Measurements from ENCODE around the gene SPOCD1. TPM values are rescaled to one million over a fixed set of nuclear protein-coding genes. Genes with fewer than 3 reads are reported as not detected.
A peak's percentile ranks its signal among the peaks of the same experiment; 100 is the strongest.

SPOCD1 gene
- total and polyA plus RNA-seq, 4 experiments from 2014 or later: 0.61 to 0.94 TPM; not detected in 2

DNA sequence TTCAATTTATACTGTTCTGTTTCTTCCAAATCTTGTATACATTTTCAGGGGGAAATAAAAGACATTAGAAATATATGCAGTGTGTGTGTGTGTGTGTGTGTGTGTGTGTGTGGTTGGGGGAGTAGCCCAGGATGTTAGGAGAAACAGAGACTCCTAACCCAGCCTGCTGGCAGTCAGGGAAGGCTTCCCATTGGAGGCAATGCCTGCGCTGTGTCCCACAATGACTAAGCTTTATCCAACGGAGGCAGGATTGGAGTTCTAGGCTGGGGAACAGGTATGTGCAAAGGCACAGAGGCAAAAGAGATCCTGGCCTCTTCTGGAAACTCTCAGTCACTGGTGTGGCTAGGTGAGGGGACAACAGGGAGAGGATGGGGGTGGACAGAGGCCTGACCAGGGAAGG lies 35.2 kb downstream of the SPOCD1 start:
- no peaks in the 10 kb centered on the region for H3K36me3 ChIP-seq (ENCODE audit: insufficient read depth, low read length)
- CTCF ChIA-PET (ENCODE audit: partially characterized antibody): no interaction called here
- intact Hi-C loops (cut with micrococcal nuclease): no loop called here
- H3K27me3 ChIP-seq (ENCODE audit: insufficient read depth, low read length): peaks cover 8% of the 10 kb centered on the region
- DNase-seq: no peak
- H3K27me3 Mint-ChIP-seq: peaks cover 10 to 15% of the 10 kb centered on the region in 2 donors
- peaks cover 0 to 2% (median 0%) of the 10 kb centered on the region in 8 donors for H3K9me3 Mint-ChIP-seq
- no peaks in the 10 kb centered on the region for H3K9me3 ChIP-seq (ENCODE audit: control insufficient read depth in 1 of 2, low read length in 2 of 2)
- H3K4me1 ChIP-seq (ENCODE audit: insufficient read depth, low read length): no peaks in the 10 kb centered on the region
- POLR2A ChIA-PET (ENCODE audit: partially characterized antibody): interaction anchor here (0.9 to 1.2 kb wide), 2 partner anchors 9 to 11 kb away, joined by 4 read pairs; no protein-coding TSS in a partner anchor
- H3K36me3 Mint-ChIP-seq: no peaks in the 10 kb centered on the region
- H3K4me3 Mint-ChIP-seq: no peak overlapping the region
- H3K27ac ChIP-seq (ENCODE audit: low read depth, low read length): no peak overlapping the region
- H3K4me3 ChIP-seq (ENCODE audit: low read length in 2 of 2): no peak overlapping the region
- H3K27ac Mint-ChIP-seq: peak overlapping the region in 1 of 7 donors; percentile 72
- H3K4me1 Mint-ChIP-seq: no peaks in the 10 kb centered on the region

DNA sequence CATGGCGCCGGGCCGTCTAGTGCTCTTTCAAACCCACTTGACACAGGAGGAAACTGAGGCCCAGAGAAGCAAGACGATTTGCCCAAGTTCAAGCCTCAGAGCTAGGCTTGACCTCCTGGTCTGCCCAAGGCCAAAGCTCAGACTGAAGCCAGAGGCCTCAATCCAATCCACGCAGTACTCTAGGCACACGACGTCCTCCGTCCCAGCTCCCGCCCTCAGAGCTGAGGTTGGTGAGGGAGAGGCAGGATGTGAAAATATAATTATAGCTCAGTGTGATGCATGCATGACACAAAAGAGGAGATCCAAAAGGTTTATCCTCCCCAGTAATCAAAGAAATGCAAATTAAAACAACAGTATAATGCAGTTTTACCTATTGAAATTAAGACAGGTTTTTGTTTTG lies 36.1 kb downstream of the SPOCD1 start:
- Histone ChIP-seq H3K27ac (ENCODE audit: low read depth, low read length) (no peak overlapping the region), H3K9me3 (ENCODE audit: control insufficient read depth in 1 of 2, low read length in 2 of 2) (no peaks in the 10 kb centered on the region), H3K36me3 (ENCODE audit: insufficient read depth, low read length) (no peaks in the 10 kb centered on the region), H3K4me1 (ENCODE audit: insufficient read depth, low read length) (no peaks in the 10 kb centered on the region), H3K4me3 (ENCODE audit: low read length in 2 of 2) (no peak overlapping the region), H3K27me3 (ENCODE audit: insufficient read depth, low read length) (peaks cover 12% of the 10 kb centered on the region)
- intact Hi-C loops (cut with micrococcal nuclease): no loop called here
- H3K4me3 Mint-ChIP-seq: no peak overlapping the region
- H3K27ac Mint-ChIP-seq: no peak overlapping the region
- DNase-seq: no peak
- no peaks in the 10 kb centered on the region for H3K4me1 Mint-ChIP-seq
- H3K27me3 Mint-ChIP-seq: peaks cover 10 to 15% of the 10 kb centered on the region in 2 donors
- CTCF ChIA-PET (ENCODE audit: partially characterized antibody): interaction anchor here (2.0 kb wide), 1 partner anchor 9 kb away, joined by 7 read pairs; no protein-coding TSS in a partner anchor
- H3K36me3 Mint-ChIP-seq: no peaks in the 10 kb centered on the region
- POLR2A ChIA-PET (ENCODE audit: partially characterized antibody): interaction anchor here (1.2 kb wide), 1 partner anchor 10 kb away, joined by 4 read pairs; no protein-coding TSS in a partner anchor
- peaks cover 0 to 2% (median 0%) of the 10 kb centered on the region in 8 donors for H3K9me3 Mint-ChIP-seq

GRCh38 chr1:31778763-31779488 lies 36.9 kb downstream of the SPOCD1 start:
- Histone ChIP-seq H3K36me3 (ENCODE audit: insufficient read depth, low read length) (no peaks in the 10 kb centered on the region), H3K27ac (ENCODE audit: low read depth, low read length) (no peak overlapping the region), H3K4me3 (ENCODE audit: low read length in 2 of 2) (no peak overlapping the region), H3K4me1 (ENCODE audit: insufficient read depth, low read length) (no peaks in the 10 kb centered on the region), H3K9me3 (ENCODE audit: control insufficient read depth in 1 of 2, low read length in 2 of 2) (no peaks in the 10 kb centered on the region), H3K27me3 (ENCODE audit: insufficient read depth, low read length) (peaks cover 12% of the 10 kb centered on the region)
- POLR2A ChIA-PET (ENCODE audit: partially characterized antibody): interaction anchor here (1.2 kb wide), 2 partner anchors 10 kb away, joined by 4 to 5 read pairs; no protein-coding TSS in a partner anchor
- no peak overlapping the region for H3K4me3 Mint-ChIP-seq
- intact Hi-C loops (cut with micrococcal nuclease): no loop called here
- no peaks in the 10 kb centered on the region for H3K36me3 Mint-ChIP-seq
- DNase-seq: no peak
- peaks cover 0 to under 1% (median 0%) of the 10 kb centered on the region in 4 donors for H3K4me1 Mint-ChIP-seq
- CTCF ChIA-PET (ENCODE audit: partially characterized antibody): interaction anchor here (1.6 to 2.0 kb wide), 2 partner anchors 10 to 16 kb away, joined by 3 to 7 read pairs; no protein-coding TSS in a partner anchor
- peaks cover 14 to 23% of the 10 kb centered on the region in 2 donors for H3K27me3 Mint-ChIP-seq
- peaks cover 0 to 2% (median 0%) of the 10 kb centered on the region in 8 donors for H3K9me3 Mint-ChIP-seq
- H3K27ac Mint-ChIP-seq: no peak overlapping the region

DNA sequence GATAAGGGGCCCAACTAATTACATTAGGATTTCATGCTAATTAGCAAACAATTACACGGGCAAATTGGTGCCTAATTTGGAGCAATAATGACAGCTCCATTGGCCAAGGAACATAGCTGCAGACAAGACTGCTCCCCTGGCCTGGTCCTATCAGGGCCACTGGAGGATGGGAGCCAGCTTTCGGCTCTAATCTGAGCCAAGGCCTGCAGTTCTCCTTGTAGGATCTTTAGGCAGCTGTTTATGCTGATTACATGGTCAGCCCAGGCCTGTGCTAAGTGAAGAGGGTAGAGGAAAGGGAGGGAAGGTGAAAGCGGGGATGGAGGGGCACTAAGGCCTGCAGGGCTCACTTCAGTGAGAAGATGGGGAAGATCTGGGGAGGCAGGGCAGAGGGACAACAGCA lies 39.3 kb downstream of the SPOCD1 start:
- H3K9me3 Mint-ChIP-seq: peaks cover 0 to 2% (median 0%) of the 10 kb centered on the region in 8 donors
- ChIA-PET POLR2A (ENCODE audit: partially characterized antibody) (interaction anchor here (1.3 kb wide), 1 partner anchor 16 kb away, joined by 3 read pairs; no protein-coding TSS in a partner anchor), CTCF (ENCODE audit: partially characterized antibody) (no interaction called here)
- peaks cover 21% of the 10 kb centered on the region for H3K4me1 ChIP-seq (ENCODE audit: insufficient read depth, low read length)
- intact Hi-C loops (cut with micrococcal nuclease): no loop called here
- H3K4me3 ChIP-seq (ENCODE audit: low read length in 2 of 2): no peak overlapping the region
- H3K27ac ChIP-seq (ENCODE audit: low read depth, low read length): no peak overlapping the region
- no peak overlapping the region for H3K27ac Mint-ChIP-seq
- peaks cover 16 to 30% of the 10 kb centered on the region in 2 donors for H3K27me3 Mint-ChIP-seq
- peak overlapping the region in 1 of 8 donors; percentile 18 for H3K4me3 Mint-ChIP-seq
- H3K27me3 ChIP-seq (ENCODE audit: insufficient read depth, low read length): peaks cover 16% of the 10 kb centered on the region
- DNase-seq: peak in 1 of 5 donors; percentile 9
- H3K9me3 ChIP-seq (ENCODE audit: control insufficient read depth in 1 of 2, low read length in 2 of 2): no peaks in the 10 kb centered on the region
- no peaks in the 10 kb centered on the region for H3K36me3 ChIP-seq (ENCODE audit: insufficient read depth, low read length)
- peaks cover 13 to 18% (median 16%) of the 10 kb centered on the region in 4 donors for H3K4me1 Mint-ChIP-seq
- no peaks in the 10 kb centered on the region for H3K36me3 Mint-ChIP-seq

- Mint-ChIP-seq H3K9me3 (peaks cover 0 to 2% (median 0%) of the 10 kb centered on the region in 8 donors), H3K27ac (no peak overlapping the region), H3K36me3 (no peaks in the 10 kb centered on the region), H3K27me3 (peaks cover 16 to 30% of the 10 kb centered on the region in 2 donors), H3K4me3 (no peak overlapping the region), H3K4me1 (peaks cover 17 to 23% (median 20%) of the 10 kb centered on the region in 4 donors)
- ChIA-PET CTCF (ENCODE audit: partially characterized antibody) (interaction anchor here (0.8 to 1.1 kb wide), 2 partner anchors 13 to 16 kb away, joined by 3 read pairs; no protein-coding TSS in a partner anchor), POLR2A (ENCODE audit: partially characterized antibody) (no interaction called here)
- intact Hi-C loops (cut with micrococcal nuclease): no loop called here
- no peaks in the 10 kb centered on the region for H3K9me3 ChIP-seq (ENCODE audit: control insufficient read depth in 1 of 2, low read length in 2 of 2)
- DNase-seq: no peak
- H3K4me1 ChIP-seq (ENCODE audit: insufficient read depth, low read length): peaks cover 24% of the 10 kb centered on the region
- no peak overlapping the region for H3K27ac ChIP-seq (ENCODE audit: low read depth, low read length)
- no peaks in the 10 kb centered on the region for H3K36me3 ChIP-seq (ENCODE audit: insufficient read depth, low read length)
- H3K27me3 ChIP-seq (ENCODE audit: insufficient read depth, low read length): peaks cover 16% of the 10 kb centered on the region
- no peak overlapping the region for H3K4me3 ChIP-seq (ENCODE audit: low read length in 2 of 2)
Observed at GRCh38 chr1:31776032-31776431, 39.8 kb downstream of the SPOCD1 start.

DNA sequence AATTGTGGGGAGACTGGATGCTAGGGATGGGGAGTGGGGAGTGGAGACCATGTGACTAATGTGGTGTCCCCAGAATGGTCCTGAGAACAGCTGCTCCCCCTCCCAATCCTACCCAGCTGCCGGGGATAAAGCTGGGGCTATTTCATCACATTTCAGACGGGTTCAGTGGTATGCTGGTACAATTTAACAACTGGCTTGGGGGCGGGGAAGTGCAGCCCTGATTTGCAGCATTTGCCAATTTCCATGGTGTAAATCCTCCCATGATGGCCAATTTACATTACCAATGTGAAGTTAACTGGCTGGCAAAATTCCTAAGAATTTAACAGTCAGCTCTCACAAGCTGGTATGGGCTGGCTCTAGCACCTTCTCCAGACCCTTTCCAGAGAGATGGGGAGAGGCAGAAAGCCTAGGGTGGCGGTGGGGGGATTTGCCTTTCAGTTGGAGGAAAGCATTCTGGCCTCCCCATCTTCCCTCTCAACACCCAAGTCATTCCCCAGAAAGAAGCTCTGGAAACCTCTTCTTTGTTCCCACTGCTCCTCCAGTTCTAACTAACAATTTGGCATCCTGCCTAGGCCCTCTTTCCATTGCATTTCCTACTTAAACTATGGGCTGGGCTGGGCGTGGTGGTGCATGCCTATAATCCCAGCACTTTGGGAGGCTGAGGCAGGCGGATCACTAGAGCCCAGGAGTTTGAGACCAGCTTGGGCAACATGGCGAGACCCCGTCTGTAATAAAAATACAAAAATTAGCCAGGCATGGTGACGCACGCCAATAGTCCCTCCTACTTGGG lies 40.4 kb downstream of the SPOCD1 start:
- DNase-seq: peak in 1 of 5 donors; percentile 12
- H3K4me1 ChIP-seq (ENCODE audit: insufficient read depth, low read length): peaks cover 24% of the 10 kb centered on the region
- no peaks in the 10 kb centered on the region for H3K9me3 ChIP-seq (ENCODE audit: control insufficient read depth in 1 of 2, low read length in 2 of 2)
- intact Hi-C loops (cut with micrococcal nuclease): no loop called here
- Mint-ChIP-seq H3K4me1 (peaks cover 20 to 30% (median 25%) of the 10 kb centered on the region in 4 donors), H3K36me3 (no peaks in the 10 kb centered on the region), H3K27ac (no peak overlapping the region), H3K9me3 (peaks cover 0 to 2% (median 0%) of the 10 kb centered on the region in 8 donors), H3K27me3 (peaks cover 16 to 30% of the 10 kb centered on the region in 2 donors), H3K4me3 (no peak overlapping the region)
- CTCF ChIA-PET (ENCODE audit: partially characterized antibody): interaction anchor here (0.8 to 1.1 kb wide), 2 partner anchors 14 to 15 kb away, joined by 3 read pairs; no protein-coding TSS in a partner anchor
- no peaks in the 10 kb centered on the region for H3K36me3 ChIP-seq (ENCODE audit: insufficient read depth, low read length)
- no peak overlapping the region for H3K4me3 ChIP-seq (ENCODE audit: low read length in 2 of 2)
- POLR2A ChIA-PET (ENCODE audit: partially characterized antibody): no interaction called here
- H3K27me3 ChIP-seq (ENCODE audit: insufficient read depth, low read length): peaks cover 16% of the 10 kb centered on the region
- H3K27ac ChIP-seq (ENCODE audit: low read depth, low read length): no peak overlapping the region

DNA sequence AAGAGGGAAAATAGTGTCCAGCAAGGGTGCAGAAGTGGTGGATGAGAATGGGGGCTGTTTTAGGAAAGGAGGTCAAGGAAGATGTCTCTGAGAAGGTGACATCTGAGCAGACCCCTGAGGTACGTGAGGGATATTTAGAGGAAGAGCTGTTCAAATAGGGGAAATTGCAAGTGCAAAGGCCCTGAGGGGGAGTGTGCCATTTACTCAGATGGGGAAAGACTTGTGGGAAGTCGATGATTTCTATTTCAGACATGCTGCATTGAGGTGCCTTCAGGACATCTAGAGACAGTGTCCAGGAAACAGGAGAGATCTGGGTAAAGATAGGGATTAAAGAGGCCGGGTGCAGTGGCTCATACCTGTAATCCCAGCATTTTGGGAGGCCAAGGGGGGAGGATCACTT lies 41.3 kb downstream of the SPOCD1 start:
- POLR2A ChIA-PET (ENCODE audit: partially characterized antibody): no interaction called here
- Histone ChIP-seq H3K27ac (ENCODE audit: low read depth, low read length) (no peak overlapping the region), H3K9me3 (ENCODE audit: control insufficient read depth in 1 of 2, low read length in 2 of 2) (no peaks in the 10 kb centered on the region), H3K4me3 (ENCODE audit: low read length in 2 of 2) (no peak overlapping the region), H3K4me1 (ENCODE audit: insufficient read depth, low read length) (peaks cover 30% of the 10 kb centered on the region), H3K27me3 (ENCODE audit: insufficient read depth, low read length) (peaks cover 16% of the 10 kb centered on the region), H3K36me3 (ENCODE audit: insufficient read depth, low read length) (no peaks in the 10 kb centered on the region)
- peak overlapping the region in 2 of 8 donors; percentile 5 to 25 for H3K4me3 Mint-ChIP-seq
- peaks cover 26 to 39% (median 31%) of the 10 kb centered on the region in 4 donors for H3K4me1 Mint-ChIP-seq
- CTCF ChIA-PET (ENCODE audit: partially characterized antibody): no interaction called here
- no peaks in the 10 kb centered on the region for H3K9me3 Mint-ChIP-seq
- no peaks in the 10 kb centered on the region for H3K36me3 Mint-ChIP-seq
- intact Hi-C loops (cut with micrococcal nuclease): no loop called here
- no peak overlapping the region for H3K27ac Mint-ChIP-seq
- H3K27me3 Mint-ChIP-seq: peaks cover 16 to 28% of the 10 kb centered on the region in 2 donors
- DNase-seq: no peak

Measured in CD4-positive, alpha-beta memory T cell (primary cell).